NCI-H2081 treated with DMSO at 0.1 percent for 48 hours (cell line): Measurements from ENCODE around the gene CLBA1.
A peak's percentile ranks its signal among the peaks of the same experiment; 100 is the strongest.

Experiments used
- DNase-seq: peaks from one replicate; lab custom pipeline; 2025; lab: John Stamatoyannopoulos, UW

CLBA1 gene

DNA sequence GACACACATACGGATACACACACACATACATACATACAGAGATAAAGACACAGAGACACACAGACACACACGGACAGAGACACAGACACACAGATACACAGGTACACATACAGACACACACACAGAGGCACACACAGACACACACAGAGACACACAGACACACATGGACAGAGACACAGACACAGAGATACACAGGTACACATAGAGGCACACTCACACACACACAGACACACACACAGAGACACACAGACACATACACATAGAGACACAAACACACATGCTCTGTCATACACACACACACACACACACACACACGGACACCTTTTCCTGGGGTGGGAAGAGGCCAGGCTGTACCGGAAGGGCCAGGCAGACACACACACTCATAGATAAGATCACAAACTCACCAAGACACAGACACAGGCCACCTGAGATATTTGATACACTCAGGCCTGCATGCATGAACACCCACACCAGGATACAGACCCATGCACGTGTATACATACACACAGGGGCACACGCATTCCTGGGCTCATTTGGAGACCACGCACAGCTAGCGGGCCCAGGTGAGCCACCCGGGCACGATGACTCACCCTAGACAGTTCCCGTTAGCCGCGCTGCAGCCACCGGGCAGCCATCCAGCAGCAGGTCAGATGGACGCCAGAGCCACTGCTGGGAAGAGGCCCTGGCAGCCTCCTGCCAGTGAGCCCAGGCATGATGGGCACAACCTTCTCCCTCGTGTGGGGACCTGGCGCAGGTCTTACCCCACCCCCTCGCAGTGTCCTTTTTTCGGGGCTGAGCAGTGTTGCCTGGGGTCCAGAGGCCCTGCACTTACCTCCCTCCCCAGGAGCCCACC lies 5.6 kb upstream of the CLBA1 start:
- no peak for DNase-seq

DNA sequence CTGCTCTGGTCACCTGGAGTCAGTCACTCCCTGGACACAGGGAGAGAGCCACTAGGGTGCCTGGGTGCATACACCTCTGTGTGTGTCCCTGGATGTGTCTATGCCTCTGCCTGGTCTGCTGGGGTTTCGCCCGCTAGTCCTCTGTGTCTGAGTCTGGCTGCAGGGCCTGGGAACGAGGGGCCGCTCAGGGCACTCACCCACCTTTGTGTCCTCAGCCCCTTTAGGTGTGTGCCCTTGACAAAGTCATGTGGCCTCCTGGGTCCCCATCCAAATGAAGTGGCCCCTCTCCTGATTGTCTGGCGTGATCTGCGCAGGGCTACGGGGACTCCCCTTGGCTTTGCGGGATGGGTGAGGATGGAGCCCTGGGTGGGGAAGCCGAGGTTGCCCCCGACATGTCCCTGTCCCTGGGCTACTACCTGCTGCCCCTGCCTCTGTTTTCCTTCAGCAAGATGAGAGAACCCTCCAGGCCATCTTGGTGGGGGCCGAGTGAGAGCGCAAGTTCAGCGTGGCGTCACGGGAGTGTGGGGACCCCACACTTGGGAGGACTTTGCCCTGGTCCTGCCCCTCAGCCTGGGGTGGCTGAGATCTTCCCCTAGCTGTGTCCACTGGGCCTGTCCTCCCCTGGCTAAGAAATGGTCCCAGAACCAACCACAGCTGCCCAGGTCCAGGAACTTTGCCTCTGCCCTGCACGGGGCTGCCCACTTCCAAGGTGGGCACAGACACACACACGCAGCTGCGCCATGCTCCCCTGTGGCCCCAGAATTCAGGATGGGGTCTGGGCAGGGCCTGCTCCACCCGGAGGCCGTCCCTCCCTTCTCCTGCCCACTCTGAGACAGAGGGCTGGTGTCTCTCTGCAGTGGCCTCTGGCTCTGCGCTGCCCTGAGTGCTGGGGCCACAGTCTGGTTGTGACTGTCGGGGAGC lies 4.7 kb upstream of the CLBA1 start:
- no peak for DNase-seq

DNA sequence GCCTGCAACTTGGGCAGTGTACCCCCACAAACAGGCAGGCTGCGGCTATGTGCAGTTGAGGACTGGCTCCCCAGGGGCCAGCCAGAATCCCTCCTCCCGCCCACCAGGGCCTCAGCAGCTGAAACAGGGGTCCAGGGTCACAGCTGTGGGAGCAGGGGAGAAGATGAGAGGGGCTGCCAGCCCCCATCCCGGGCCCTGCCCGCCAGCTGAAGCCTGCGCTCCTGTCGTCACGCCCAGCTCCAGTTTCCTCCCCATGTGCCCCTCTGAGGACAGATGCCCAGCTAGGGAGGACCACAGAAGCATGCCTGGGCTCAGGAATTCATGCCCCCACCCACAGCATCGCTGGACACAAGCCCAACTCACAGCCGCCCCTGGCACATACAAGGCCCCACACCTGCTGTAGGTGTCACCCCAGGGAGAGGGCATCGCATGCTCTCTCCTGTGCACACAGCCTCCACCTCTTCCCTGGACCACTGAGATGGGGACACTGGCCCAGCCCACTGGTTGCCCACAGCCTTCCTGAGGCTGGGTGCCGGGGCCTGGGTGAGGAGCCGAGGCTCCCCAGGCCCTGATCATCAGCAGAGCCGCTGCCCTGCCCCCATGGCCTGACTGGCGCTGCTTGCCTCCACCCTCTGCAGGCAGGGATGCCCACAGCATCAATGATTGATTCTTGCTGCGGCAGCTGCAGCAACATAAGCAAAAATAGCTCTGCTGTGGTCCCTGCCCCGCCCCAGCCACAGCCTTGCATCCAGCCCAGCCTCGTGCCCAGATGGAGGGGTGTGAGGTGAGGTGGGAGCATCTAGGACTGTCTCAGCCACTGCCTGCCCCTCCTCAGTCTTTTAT lies 3.7 kb upstream of the CLBA1 start:
- no peak for DNase-seq

DNA sequence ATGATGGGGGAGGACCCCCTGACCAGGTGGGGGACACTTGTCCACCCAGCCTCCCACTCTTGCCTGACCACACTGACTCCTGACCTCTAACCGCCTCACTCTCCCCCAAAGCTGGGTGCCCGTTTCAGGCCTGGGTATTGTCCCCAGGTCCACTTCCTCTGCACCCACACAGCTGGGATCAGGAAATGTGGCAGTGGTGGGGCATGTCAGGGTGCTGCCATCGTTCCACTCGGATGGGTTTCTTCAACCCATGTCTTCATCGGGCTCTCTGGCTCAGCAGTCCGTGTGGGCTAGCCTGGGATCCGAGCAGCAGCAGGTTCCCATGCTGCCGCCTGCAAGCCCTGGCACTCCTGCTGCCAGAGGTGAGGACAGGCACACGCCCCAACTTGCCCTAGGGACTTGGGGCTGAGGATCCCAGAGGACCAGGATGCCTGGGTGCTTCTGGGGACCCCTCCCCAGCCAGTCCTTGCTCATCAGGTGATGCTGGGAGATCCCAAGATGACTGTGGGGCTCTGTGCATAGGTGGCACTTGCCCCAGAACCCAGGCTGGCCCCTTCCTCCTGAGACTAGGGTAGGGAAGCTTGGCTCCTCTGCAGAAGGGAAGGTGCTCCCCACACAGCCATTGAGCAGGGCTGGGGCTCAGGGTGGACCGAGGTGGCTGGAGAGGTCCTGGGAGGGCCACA lies 2.9 kb upstream of the CLBA1 start:
- no peak for DNase-seq

DNA sequence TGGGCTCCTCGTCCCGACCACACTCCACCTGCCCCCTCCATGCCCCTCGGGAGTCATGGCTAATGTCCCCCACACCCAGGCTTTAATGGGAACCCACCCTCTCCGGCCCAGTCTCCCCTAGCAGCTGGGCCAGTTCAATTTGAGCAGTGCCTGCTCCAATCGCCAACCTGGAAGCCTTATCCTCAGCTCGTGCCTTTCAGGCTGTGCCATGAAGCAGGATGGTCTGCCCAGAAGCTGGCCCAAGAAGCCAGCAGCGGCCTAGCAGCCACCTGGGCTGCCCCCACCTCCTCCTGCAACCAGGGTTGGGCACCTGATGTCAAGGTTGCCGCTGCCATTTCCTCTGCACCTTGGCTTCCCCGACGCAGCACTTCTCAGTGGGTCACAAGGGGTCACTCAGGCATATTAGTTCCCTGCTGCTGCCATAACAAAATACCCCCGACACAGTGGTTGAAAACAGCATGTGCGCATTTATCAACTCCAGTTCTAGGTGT lies 2.3 kb upstream of the CLBA1 start:
- DNase-seq, result no peak

DNA sequence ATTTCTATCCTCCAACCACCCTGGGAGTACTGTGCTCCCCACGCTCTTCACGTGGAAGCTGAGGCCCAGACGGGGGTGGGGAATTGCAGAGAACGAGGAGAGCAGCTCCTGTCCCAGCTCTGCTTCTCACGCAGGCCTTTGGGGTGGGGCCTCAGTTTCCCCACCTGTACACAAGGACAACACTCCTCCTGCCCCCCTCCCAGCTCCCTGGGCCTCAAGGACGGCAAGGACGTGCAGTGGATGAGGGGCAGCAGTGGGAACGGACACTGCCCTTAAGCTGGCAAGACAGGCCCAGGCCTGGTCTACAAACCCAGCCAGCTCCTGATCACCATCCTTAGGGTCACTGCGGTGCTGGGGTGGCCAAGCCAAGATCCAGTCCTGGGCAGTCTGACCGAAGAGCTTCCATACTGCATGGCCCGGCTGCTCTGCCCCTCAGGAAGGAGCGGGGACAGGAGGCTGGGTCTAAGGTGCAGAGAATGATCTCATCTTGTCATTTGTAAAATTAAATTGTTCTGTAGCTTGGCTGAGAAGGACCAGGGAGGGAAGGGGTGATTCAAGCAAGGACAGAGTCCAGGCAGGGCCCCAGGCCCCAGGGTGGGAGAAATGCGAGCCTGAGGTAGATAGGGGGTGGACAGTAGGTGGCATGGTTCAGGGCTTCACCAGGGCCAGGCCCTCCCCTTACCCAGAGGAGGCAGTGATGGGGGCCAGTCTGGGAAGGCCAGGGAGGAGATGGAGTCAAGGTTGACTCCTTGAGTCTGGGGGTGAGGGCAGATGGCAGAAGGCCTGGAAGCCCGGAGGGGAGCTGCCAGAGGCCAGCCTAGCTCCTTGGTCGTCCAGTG lies 1.3 kb upstream of the CLBA1 start:
- no peak for DNase-seq

DNA sequence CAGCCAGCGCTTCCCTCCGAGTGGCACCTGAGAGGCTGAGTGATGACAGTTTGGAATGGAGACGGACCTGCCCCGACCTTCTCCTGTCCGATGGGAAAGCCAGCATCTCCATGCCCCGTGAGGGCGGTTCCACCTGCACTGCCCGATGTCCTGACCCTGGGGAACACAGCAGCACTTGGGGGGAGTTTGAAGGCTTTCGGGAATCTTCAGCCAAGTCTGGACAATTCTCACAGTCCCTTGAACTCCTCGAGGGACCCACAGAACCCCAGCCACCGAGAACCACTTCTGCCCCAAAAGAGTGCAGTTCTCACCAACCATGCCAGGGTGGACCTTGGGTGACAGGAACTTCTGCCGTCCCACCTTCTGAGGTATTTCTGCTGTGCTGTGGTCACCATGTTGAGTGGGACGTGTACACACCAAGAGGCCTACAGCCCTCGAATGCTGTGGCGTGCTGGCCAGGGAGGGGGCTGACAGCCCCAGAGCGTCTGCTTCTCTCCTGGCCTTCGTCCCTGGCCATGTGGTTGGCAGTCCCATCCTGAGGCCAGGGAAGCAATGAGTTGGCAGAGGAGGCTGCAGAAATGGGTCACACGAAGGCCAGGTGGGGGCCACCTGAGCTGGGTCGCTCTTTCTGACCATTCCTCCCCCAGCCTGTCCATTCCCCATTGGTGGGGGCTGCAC lies 1.0 kb downstream of the CLBA1 start:
- DNase-seq, result no peak

DNA sequence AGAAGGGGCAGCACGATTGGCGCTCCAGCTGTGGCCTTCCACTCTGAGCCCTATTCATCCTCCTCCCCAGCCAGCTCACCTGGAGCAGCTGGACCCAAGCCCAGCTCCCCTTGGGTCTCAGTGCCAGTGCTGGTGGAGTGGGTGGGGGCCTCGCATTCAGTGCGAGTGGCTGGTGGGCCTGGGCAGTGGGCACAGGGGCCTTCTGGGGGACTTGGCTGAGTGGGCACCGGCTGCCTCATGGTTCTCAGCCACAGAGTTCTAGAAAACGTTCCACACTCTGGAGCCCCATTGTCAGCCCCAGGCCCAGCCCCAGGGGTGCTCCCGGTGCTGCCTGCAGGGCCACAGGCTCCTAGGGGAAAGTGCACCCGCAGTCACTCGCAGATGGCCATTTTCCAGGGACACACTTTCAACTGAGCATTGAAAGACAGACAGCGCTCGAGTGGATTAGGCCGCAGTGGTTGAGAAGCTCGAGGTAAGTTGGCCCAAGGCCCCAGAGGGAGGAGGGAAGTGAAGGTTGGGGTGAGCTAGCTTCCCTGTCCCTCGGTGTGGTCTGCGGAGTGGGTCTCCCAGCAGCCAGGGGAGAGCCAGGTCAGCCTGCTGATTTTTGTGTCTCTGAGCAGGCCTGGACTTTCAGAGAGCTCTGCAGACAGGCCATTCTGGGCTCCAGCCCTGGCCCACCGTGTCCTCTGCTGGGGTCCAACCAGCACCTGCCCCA lies 3.8 kb downstream of the CLBA1 start:
- no peak for DNase-seq

DNA sequence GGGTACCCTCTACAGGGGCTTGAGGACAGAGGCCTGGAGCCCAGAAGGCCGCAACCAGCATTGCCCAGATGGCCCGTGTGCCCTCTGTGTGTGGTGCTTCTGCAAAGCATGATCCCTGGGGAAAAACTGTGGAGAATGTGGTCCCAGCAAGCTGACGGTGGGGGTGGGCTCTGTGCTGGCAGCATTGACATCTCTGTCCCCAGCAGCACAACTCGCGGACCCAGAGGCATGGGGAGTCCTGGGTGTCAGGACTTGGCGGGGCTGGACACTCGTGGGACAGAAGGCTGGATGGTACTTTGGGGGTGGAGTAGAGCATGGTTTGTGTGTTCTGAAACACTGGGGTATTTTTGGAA lies 4.3 kb downstream of the CLBA1 start:
- no peak for DNase-seq

DNA sequence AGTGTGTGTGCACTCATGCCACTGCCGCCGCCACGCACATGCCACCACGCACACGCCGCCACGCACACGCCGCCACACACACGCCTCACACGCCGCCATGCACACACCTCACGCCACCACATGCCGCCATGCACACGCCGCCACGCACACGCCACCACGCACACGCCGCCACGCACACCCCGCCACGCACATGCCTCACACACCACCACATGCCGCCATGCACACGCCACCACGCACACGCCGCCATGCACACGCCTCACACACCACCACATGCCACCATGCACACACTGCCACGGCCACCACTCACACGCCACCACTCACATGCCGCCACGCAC lies 6.3 kb downstream of the CLBA1 start:
- no peak for DNase-seq

DNA sequence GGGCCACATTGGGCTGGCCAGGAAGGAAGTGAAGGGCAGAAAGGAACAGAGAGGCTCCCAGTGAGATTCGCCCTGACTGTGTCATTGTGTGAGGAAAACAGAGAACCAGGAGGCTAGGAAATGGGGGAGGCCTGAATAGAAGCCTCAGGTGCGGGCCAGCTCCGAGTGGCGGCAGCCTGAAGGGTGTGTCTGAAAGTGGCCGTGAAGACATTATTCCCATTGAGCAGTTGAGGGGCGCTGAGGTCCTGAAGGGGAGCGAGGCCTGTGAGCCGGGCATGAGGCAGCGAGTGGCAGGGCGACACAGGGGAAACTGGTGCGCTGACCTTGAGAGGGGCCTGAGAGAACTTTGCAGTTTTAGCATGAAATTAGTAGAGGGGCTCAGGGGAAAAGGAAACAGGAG lies 6.9 kb downstream of the CLBA1 start:
- no peak for DNase-seq

DNA sequence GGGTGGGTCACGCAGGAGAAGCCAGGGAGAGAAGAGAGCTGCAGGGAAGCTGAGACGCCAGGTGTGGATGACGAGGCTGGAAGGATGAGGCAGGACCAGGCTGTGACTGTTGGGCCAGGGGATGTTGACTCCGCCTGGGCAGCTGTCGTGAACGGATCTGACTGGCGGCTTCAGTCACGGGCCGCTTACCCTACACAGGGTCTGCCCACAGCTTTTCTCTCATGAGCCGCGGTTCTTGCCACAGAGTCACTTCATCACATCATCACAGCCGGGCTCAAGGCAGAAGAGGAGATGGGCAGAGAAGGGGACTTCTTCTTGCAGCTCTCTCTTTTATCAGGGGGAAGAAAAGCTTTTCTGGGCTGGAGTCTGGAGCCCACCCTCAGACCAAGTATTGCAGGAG lies 7.7 kb downstream of the CLBA1 start:
- DNase-seq, result no peak

DNA sequence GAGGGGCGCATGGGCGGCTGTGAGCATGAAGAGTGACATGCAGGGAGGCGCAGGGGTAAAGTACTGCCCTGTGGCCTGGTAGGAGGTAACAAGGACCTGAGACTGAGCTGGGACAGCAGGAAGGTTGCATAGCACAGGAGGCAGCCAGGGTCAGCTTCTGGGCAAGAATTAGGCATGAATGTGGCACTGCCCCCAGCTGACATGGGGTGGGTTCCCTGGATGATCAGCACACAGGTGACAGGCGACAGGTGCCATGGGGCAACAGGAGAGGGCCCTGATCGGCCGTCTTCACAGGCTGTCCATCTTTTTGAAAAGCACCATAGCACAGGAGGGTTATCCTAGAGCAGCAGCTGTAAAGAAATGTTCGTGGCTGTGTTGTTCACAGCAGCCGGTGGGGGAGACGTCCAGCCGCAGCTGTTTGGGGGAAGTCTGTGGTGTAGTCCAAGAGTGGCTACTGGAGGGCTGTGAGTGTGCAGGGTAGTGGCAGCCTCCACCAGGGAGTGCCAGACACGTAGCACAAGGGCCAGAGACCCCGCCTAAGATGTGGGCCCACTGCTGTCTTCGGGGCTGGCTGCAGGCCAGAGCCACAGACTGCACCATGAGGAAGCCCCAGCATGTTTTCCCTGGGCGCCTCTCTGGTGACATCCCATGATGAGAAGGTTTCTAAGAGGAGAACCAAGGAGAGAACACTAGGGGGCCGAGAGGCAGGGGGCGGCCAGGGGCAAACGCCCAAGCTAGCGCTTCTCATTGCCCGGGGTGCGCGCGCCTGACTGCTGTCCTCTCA lies 8.4 kb downstream of the CLBA1 start:
- no peak for DNase-seq

DNA sequence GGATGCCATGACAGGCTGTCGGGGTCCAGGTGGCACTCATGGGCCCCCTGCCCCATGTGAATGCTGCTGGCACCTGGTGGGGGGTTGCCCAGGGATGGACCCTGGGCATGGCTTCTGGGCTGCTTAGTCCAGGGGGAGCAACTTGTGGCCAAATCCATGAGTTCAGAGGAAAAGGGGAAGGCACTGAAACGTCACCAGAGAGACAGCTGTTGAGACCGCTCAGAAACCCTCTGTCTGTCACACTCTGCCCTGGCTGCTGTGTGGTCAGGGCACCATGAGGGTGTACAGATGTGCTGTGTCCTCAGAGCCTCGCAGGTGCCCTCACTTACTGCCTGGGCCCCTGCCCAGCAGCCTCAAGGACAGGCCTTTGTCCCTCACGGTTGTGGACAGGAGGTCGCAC lies 9.4 kb downstream of the CLBA1 start:
- no peak for DNase-seq

DNA sequence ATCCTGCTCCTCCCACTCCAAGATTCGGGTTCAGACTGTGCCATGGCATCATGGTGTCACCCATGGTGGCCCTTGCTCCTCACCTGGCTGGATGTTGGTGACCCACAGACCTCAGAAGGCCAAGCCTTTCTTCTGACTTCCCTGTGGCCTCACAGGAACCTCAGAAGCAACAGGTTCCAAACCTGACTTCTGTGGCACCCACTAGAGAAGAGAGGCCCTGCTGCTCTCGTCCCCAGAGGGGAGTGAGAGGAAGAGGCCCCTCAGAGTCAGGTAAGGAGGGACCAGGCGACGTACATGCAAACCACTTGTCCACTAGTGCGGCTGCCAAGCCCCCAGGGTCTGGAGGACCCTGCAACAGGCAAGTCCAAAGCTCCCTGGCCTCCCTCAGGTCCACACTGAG lies 10.4 kb downstream of the CLBA1 start:
- DNase-seq, result no peak

DNA sequence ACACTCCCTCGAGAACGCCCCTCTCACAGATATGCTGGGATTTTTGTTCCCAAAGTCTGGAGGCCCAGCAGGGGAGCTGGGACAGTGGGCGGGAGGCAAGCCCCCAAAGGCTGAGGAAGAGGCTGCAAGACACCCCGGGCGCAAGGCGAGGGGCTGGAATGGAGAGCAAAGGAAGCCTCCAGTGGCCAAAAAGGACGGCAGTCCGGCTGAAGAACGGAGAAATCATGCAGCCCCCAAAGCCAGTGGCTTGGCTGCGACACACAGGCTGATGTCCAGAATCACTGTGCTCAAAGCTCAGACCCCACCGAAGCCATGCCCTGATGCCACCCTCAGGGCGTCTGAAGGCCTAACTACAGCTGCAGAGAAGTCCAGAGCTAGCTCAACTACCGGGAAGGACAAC lies 10.9 kb downstream of the CLBA1 start:
- no peak for DNase-seq

DNA sequence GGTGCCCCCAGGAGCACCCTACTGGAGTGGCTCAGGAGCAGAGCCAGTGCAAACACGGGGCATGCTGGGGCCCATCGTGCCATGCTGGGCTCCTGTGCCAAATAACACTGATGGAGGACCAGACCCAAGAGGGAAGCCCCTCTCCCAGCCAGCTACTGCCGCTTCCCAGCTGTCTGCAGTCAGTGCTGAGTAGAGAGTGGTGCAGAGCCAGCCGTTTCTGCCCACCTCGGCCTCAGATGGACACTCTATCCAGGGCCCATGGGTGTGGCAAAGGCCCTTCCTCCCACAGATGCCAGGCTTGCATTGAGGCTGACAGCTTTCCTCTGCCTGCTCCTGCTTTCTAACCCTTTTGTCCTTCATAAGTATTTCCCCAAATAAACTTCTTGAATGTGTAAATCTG lies 13.2 kb downstream of the CLBA1 start:
- DNase-seq, result peak; percentile 24

DNA sequence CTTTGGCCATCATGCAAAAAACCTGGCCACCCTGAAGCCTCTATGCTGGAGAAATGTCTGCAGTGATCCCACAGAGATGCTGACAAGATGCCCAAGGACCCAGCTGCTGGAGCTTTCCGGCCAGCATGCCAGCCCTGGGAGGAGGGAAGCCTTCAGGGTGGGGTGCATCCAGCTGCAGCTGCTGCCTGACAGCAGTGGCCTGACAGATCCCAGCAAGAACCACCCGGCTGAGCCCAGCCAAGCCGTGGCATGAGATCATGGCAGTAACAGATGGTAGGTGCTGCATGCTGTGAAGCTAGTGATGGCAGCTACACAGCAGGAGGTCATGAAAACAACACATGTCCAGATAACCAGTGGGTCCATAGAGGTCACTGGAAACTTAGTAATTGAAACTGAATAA lies 13.8 kb downstream of the CLBA1 start:
- peak; percentile 8 for DNase-seq
